HUES64 (cell line): ENCODE data around the gene DUSP9.

Experiments used
- H3K27ac ChIP-seq: 2 replicates; pipeline ENCODE4 v1.7.0; 2013; ENCODE audit warnings: low read depth, low read length, inconsistent platforms
- H3K27me3 ChIP-seq: 2 replicates; pipeline ENCODE4 v1.6.1; 2013; ENCODE audit warnings: mild to moderate bottlenecking, low read length; ENCODE audit not compliant: insufficient read depth
- H3K36me3 ChIP-seq: 2 replicates; pipeline ENCODE4 v1.6.1; 2013; ENCODE audit warnings: mild to moderate bottlenecking, low read length; ENCODE audit not compliant: insufficient read depth
- H3K4me1 ChIP-seq: 2 replicates; pipeline ENCODE4 v1.6.1; 2013; ENCODE audit warnings: mild to moderate bottlenecking, low read length, moderate library complexity; ENCODE audit not compliant: insufficient read depth
- H3K4me3 ChIP-seq: 2 replicates; pipeline ENCODE4 v1.5.1; 2013; ENCODE audit warnings: mild to moderate bottlenecking, low read length, moderate library complexity
- H3K9ac ChIP-seq: 2 replicates; pipeline ENCODE4 v1.6.1; 2013; ENCODE audit warnings: mild to moderate bottlenecking, low read depth, low read length
- H3K9me3 ChIP-seq: 2 replicates; pipeline ENCODE4 v1.6.1; 2013; ENCODE audit warnings: low read depth, low read length; ENCODE audit not compliant: insufficient read depth
- WGBS: fragments of 150-250, 120-280 bp; methylation state at CpG from one replicate; pipeline ENCODE4 v1.1.7; 2013; ENCODE audit warnings: missing lambda C conversion rate; 5-methylcytosine and 5-hydroxymethylcytosine counted together

DUSP9 gene

DNA sequence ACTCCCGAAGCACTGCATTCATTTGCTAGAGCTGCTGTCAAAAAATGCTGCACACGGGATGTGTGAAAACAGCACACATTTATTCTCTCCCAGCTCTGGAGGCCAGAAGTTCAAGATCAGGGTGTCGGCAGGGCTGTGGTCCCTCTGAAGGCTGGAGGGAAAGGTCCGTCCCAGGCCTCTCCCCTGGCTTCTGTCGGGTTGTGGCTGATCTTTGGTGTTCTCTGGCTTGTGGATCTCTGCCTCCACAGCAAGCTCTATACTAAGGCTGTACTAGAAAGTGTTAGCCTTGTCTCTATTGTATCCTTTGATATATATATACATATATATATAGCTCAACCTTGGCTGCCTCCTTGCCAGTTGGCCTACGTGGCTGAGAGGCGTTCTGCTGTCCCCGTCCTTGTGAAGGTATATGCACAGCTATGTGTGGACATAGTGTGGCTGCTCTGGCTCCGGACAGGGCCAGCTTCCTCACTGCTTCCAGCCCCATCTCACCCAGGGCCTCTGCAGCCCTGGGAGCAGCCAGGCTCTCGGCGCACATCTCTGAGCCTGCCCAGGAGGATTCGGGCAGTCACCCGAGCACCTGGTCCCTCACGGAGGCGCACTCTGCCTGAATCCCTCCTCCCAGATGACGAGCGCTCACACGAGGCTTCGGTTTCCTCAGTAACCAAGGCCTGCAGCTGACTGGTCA, 15.0 kb upstream of the DUSP9 start:
- no peaks in the 10 kb centered on the region for H3K9me3 ChIP-seq
- H3K4me1 ChIP-seq, result no peaks in the 10 kb centered on the region
- no peak overlapping the region for H3K27ac ChIP-seq
- H3K36me3 ChIP-seq, result no peaks in the 10 kb centered on the region
- 89% methylated on average over 15 of the region's 19 CpGs for WGBS
- H3K27me3 ChIP-seq, result no peaks in the 10 kb centered on the region
- H3K9ac ChIP-seq, result no peak overlapping the region
- H3K4me3 ChIP-seq, result no peak overlapping the region

- Histone ChIP-seq H3K36me3 (no peaks in the 10 kb centered on the region), H3K4me1 (no peaks in the 10 kb centered on the region), H3K9me3 (no peaks in the 10 kb centered on the region), H3K27ac (no peak overlapping the region), H3K27me3 (no peaks in the 10 kb centered on the region), H3K9ac (no peak overlapping the region), H3K4me3 (no peak overlapping the region)
- 93% methylated on average over 7 of the region's 7 CpGs for WGBS
Observed at GRCh38 chrX:153632595-153632946, 14.4 kb upstream of the DUSP9 start.

- WGBS, result 91% methylated on average over 14 of the region's 14 CpGs
- no peaks in the 10 kb centered on the region for H3K36me3 ChIP-seq
- no peak overlapping the region for H3K4me3 ChIP-seq
- H3K27me3 ChIP-seq, result no peaks in the 10 kb centered on the region
- no peaks in the 10 kb centered on the region for H3K9me3 ChIP-seq
- no peak overlapping the region for H3K27ac ChIP-seq
- H3K9ac ChIP-seq, result no peak overlapping the region
- no peaks in the 10 kb centered on the region for H3K4me1 ChIP-seq
Observed at GRCh38 chrX:153633048-153633447, 14.0 kb upstream of the DUSP9 start.

- Histone ChIP-seq H3K36me3 (no peaks in the 10 kb centered on the region), H3K27me3 (no peaks in the 10 kb centered on the region)
Observed at GRCh38 chrX:153633607-153634180, 13.3 kb upstream of the DUSP9 start.

GRCh38 chrX:153634236-153634635, 12.8 kb upstream of the DUSP9 start:
- no peak overlapping the region for H3K9ac ChIP-seq
- H3K27ac ChIP-seq, result no peak overlapping the region
- WGBS, result 79% methylated on average over 9 of the region's 9 CpGs
- H3K27me3 ChIP-seq, result no peaks in the 10 kb centered on the region
- no peak overlapping the region for H3K4me3 ChIP-seq
- no peaks in the 10 kb centered on the region for H3K9me3 ChIP-seq
- H3K36me3 ChIP-seq, result no peaks in the 10 kb centered on the region
- H3K4me1 ChIP-seq, result no peaks in the 10 kb centered on the region

More at GRCh38 chrX:153633607-153634180, 13.3 kb upstream of the DUSP9 start:
- Histone ChIP-seq H3K27ac (no peak overlapping the region), H3K9ac (no peak overlapping the region), H3K4me1 (no peaks in the 10 kb centered on the region), H3K4me3 (no peak overlapping the region), H3K9me3 (no peaks in the 10 kb centered on the region)
- WGBS, result 93% methylated on average over 14 of the region's 15 CpGs

GRCh38 chrX:153634832-153635231, 12.2 kb upstream of the DUSP9 start:
- WGBS, result 87% methylated on average over 15 of the region's 15 CpGs
- Histone ChIP-seq H3K9me3 (no peaks in the 10 kb centered on the region), H3K36me3 (no peaks in the 10 kb centered on the region), H3K4me1 (no peaks in the 10 kb centered on the region), H3K27ac (no peak overlapping the region), H3K4me3 (no peak overlapping the region), H3K9ac (no peak overlapping the region), H3K27me3 (peaks cover 4% of the 10 kb centered on the region)

DNA sequence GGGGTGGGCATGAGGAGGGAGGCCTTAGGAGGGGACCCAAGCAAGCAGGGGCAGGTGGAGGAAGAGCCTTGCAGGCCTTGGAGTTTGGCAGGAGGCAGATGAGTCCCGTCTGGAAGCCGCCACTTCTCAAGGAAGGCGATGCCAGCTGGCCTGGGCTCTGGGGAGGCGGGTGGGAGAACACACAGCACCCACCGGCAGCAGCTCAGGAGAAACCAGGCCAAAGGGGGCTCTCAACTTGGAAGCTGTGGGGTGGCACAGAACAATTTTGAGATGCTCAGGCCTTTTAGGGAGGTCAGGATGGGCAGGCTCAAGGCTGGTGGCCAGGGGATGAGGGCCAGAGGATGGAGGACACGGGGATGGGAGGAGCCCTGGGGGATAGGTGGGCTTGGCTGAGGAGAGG, 11.6 kb upstream of the DUSP9 start:
- H3K27me3 ChIP-seq, result peaks cover 10% of the 10 kb centered on the region
- H3K4me3 ChIP-seq, result no peak overlapping the region
- no peaks in the 10 kb centered on the region for H3K9me3 ChIP-seq
- H3K9ac ChIP-seq, result no peak overlapping the region
- WGBS, result 96% methylated on average over 6 of the region's 6 CpGs
- H3K36me3 ChIP-seq, result no peaks in the 10 kb centered on the region
- no peaks in the 10 kb centered on the region for H3K4me1 ChIP-seq
- H3K27ac ChIP-seq, result no peak overlapping the region

- Histone ChIP-seq H3K9ac (no peak overlapping the region), H3K9me3 (no peaks in the 10 kb centered on the region), H3K27ac (no peak overlapping the region), H3K27me3 (peaks cover 16% of the 10 kb centered on the region), H3K4me3 (no peak overlapping the region), H3K36me3 (no peaks in the 10 kb centered on the region), H3K4me1 (no peaks in the 10 kb centered on the region)
- WGBS, result 74% methylated on average over 21 of the region's 21 CpGs
Observed at GRCh38 chrX:153635788-153636668, 11.0 kb upstream of the DUSP9 start.

DNA sequence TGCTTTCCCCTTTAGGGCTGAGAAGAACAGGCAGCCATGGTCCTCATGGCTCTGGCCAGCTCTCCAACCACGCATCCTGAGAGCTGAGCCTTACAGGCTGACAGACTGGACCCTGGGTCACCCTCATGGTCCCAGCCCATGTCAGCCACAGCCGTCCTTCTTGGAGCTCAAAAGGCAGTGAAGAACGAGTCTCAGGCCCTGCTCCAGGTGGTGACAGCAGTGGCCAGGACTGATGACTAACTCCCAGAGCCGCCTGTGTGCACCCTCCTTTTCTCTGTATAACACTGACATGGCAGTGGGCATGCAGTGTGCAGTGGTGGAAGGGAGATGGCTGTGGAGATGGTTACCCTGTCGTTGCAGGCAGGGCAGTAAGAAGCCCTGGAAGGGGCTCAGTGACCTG, 10.3 kb upstream of the DUSP9 start:
- H3K27ac ChIP-seq, result no peak overlapping the region
- H3K4me3 ChIP-seq, result no peak overlapping the region
- H3K36me3 ChIP-seq, result no peaks in the 10 kb centered on the region
- H3K27me3 ChIP-seq, result peaks cover 23% of the 10 kb centered on the region
- WGBS, result 67% methylated on average over 5 of the region's 5 CpGs
- H3K4me1 ChIP-seq, result no peaks in the 10 kb centered on the region
- no peaks in the 10 kb centered on the region for H3K9me3 ChIP-seq
- H3K9ac ChIP-seq, result no peak overlapping the region

DNA sequence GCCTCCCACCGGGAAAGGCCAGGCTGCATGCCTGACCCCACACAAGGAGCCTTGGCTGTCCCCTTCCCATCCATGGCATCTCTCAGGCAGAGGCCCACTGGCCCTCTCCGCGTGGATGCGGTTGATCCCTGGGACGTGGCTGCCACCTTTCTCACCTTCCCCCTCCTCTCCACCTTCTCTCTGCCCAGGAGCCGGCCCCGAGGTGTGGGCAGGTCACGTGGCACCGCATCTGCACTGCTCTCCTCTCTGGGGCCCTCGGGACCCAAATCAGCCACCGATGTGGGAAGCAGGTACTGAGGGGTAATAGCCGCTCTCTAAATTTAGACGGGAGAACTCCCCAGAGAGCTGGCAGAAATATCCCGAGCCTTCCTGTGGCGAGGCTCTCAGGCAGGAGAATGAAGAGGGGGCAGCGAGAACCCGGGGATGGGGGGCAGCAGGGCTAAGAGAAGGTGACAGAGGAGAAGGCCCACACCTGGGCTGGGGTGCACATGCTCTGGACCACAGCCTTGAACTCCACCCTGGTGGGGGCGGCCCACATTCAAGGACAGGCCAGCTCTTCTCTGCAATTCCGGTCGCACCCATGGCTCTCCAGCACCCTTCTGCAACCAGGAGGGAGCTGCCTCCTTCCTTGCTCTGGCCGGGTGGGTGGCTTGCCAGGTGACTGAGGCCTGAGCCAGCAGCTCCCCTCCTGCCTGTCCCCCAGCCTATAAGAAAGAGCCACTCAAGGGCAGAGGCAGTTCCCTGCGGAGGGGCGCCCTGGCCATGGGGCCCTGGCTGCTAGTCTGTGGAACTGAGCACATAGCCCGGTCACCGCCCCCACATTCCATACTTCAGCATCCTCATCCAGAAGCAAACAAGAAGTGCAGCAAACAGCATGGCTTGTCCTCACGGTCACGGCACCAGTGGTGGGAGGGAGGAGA, 9.6 kb upstream of the DUSP9 start:
- Histone ChIP-seq H3K4me1 (no peaks in the 10 kb centered on the region), H3K36me3 (no peaks in the 10 kb centered on the region), H3K4me3 (no peak overlapping the region), H3K27ac (no peak overlapping the region), H3K27me3 (peaks cover 28% of the 10 kb centered on the region), H3K9ac (no peak overlapping the region), H3K9me3 (no peaks in the 10 kb centered on the region)
- 91% methylated on average over 24 of the region's 27 CpGs for WGBS

DNA sequence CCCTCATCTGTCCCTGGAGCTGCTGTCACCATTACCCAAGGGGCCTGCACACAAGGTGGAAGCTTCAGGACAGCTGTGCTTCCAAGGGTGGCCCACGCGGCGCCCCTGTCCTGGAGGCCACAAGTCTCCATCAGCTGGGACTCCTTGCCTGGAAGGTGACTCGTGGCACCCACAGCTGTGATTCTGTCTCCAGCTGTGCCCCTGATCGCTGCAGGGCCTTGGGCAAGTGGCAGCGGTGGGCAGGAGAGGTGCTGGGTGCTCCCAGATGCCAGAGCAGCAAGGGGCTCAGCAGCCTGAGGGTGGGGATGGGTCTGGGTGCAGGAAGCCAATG, 9.0 kb upstream of the DUSP9 start:
- Histone ChIP-seq H3K27ac (no peak overlapping the region), H3K27me3 (peaks cover 34% of the 10 kb centered on the region), H3K36me3 (no peaks in the 10 kb centered on the region), H3K9me3 (no peaks in the 10 kb centered on the region), H3K4me1 (no peaks in the 10 kb centered on the region), H3K9ac (no peak overlapping the region), H3K4me3 (no peak overlapping the region)
- WGBS, result 91% methylated on average over 6 of the region's 6 CpGs
